NCI-H187 treated with DMSO at 0.1 percent for 48 hours (cell line): ENCODE results near the gene HOXD1.

Experiments used
- DNase-seq: peaks from one replicate; lab custom pipeline; 2025; lab: John Stamatoyannopoulos, UW

The HOXD1 gene

GRCh38 chr2:176182671-176183070 lies 5.8 kb upstream of the HOXD1 start:
- no peak for DNase-seq

GRCh38 chr2:176184749-176185148 lies 3.7 kb upstream of the HOXD1 start:
- DNase-seq: no peak

GRCh38 chr2:176186024-176186423 lies 2.4 kb upstream of the HOXD1 start:
- no peak for DNase-seq

GRCh38 chr2:176187200-176187898 lies 1.1 kb upstream of the HOXD1 start:
- DNase-seq: no peak

GRCh38 chr2:176188774-176189680 lies 559 bp downstream of the HOXD1 start:
- no peak for DNase-seq

- no peak for DNase-seq
Measured at GRCh38 chr2:176189681-176190641, 1.5 kb downstream of the HOXD1 start.

GRCh38 chr2:176192351-176192750 lies 3.9 kb downstream of the HOXD1 start:
- DNase-seq: no peak

GRCh38 chr2:176193048-176193447 lies 4.6 kb downstream of the HOXD1 start:
- no peak for DNase-seq

GRCh38 chr2:176199902-176200301 lies 11.4 kb downstream of the HOXD1 start:
- DNase-seq: no peak

GRCh38 chr2:176200971-176201370 lies 12.5 kb downstream of the HOXD1 start:
- DNase-seq: no peak

- no peak for DNase-seq
Measured at GRCh38 chr2:176202491-176202890, 14.0 kb downstream of the HOXD1 start.

- DNase-seq: no peak
Measured at GRCh38 chr2:176205126-176205525, 16.7 kb downstream of the HOXD1 start.

GRCh38 chr2:176206136-176206535 lies 17.7 kb downstream of the HOXD1 start:
- no peak for DNase-seq

- no peak for DNase-seq
Measured at GRCh38 chr2:176206682-176207081, 18.2 kb downstream of the HOXD1 start.

GRCh38 chr2:176211110-176211509 lies 22.6 kb downstream of the HOXD1 start:
- no peak for DNase-seq

- DNase-seq: no peak
Measured at GRCh38 chr2:176212276-176212675, 23.8 kb downstream of the HOXD1 start.

- DNase-seq: no peak
Measured at GRCh38 chr2:176213406-176213805, 24.9 kb downstream of the HOXD1 start.

- no peak for DNase-seq
Measured at GRCh38 chr2:176227874-176228273, 39.4 kb downstream of the HOXD1 start.

GRCh38 chr2:176234156-176234555 lies 45.7 kb downstream of the HOXD1 start:
- no peak for DNase-seq

GRCh38 chr2:176234940-176235339 lies 46.5 kb downstream of the HOXD1 start:
- DNase-seq: no peak

GRCh38 chr2:176237456-176237855 lies 49.0 kb downstream of the HOXD1 start:
- no peak for DNase-seq

- DNase-seq: no peak
Measured at GRCh38 chr2:176239031-176239430, 50.6 kb downstream of the HOXD1 start.
